ENCODE results near the gene DDX31. TPM values are rescaled to one million over a fixed set of nuclear protein-coding genes. Genes with fewer than 3 reads are reported as not detected.

The DDX31 gene
- total RNA-seq, 1 experiment from 2014 or later: 26.2 TPM

GRCh38 chr9:132710333-132710732 lies 40.5 kb upstream of the DDX31 start (continued):
- no peak for TF ChIP-seq NR3C1 (CRISPR knock-in tag; conservative IDR thresholded peaks at IDR 0.05; ENCODE audit: low read depth)
- no peak for TF ChIP-seq E2F5 (CRISPR knock-in tag; IDR thresholded peaks at IDR 0.05)
- TF ChIP-seq CDX4 (CRISPR knock-in tag; IDR thresholded peaks at IDR 0.05; ENCODE audit: borderline replicate concordance): no peak
- no peak for TF ChIP-seq RORB (CRISPR knock-in tag; IDR thresholded peaks at IDR 0.05)
- TF ChIP-seq CTCF (IDR thresholded peaks at IDR 0.05): no peak
- TF ChIP-seq GTF2I (CRISPR knock-in tag; conservative IDR thresholded peaks at IDR 0.05): no peak
- TF ChIP-seq FOXP1 (CRISPR knock-in tag; IDR thresholded peaks at IDR 0.05; ENCODE audit: borderline replicate concordance): no peak
- TF ChIP-seq ERG (CRISPR knock-in tag; IDR thresholded peaks at IDR 0.05): no peak
- TF ChIP-seq USF2 (CRISPR knock-in tag; IDR thresholded peaks at IDR 0.05): no peak
- TF ChIP-seq ZNF317 (CRISPR knock-in tag; IDR thresholded peaks at IDR 0.05; ENCODE audit: borderline replicate concordance, low read depth): no peak

- ATAC-seq (no peak), DNase-seq (ENCODE audit: low spot score) (no peak)
- H3K27ac Mint-ChIP-seq: no peak overlapping the region
- no peak overlapping the region for H3K4me3 Mint-ChIP-seq
- H3K36me3 Mint-ChIP-seq: no peaks in the 10 kb centered on the region
- ChIA-PET POLR2A (interaction anchor here (0.6 kb wide), 1 partner anchor 1237 kb away, joined by 3 read pairs; no protein-coding TSS in a partner anchor), CTCF (interaction anchor here (1.1 to 1.4 kb wide), 2 partner anchors 15 to 60 kb away, joined by 3 to 4 read pairs; no protein-coding TSS in a partner anchor)
- H3K4me1 Mint-ChIP-seq: no peaks in the 10 kb centered on the region
- H3K27me3 Mint-ChIP-seq (ENCODE audit: low read depth): peaks cover 12% of the 10 kb centered on the region
- TF ChIP-seq NFYB (CRISPR knock-in tag; conservative IDR thresholded peaks at IDR 0.05; ENCODE audit: low read depth) (no peak), ZNF671 (CRISPR knock-in tag; IDR thresholded peaks at IDR 0.05) (no peak), HMGXB4 (CRISPR knock-in tag; IDR thresholded peaks at IDR 0.05) (no peak), EMX1 (CRISPR knock-in tag; IDR thresholded peaks at IDR 0.05) (no peak), RORB (CRISPR knock-in tag; IDR thresholded peaks at IDR 0.05) (no peak), NR1H2 (CRISPR knock-in tag; IDR thresholded peaks at IDR 0.05) (no peak), TCF7 (CRISPR knock-in tag; IDR thresholded peaks at IDR 0.05; ENCODE audit: low read depth) (no peak), JUN (CRISPR knock-in tag; IDR thresholded peaks at IDR 0.05) (no peak), ZSCAN18 (CRISPR knock-in tag; IDR thresholded peaks at IDR 0.05) (no peak), ZNF512 (CRISPR knock-in tag; IDR thresholded peaks at IDR 0.05; ENCODE audit: borderline replicate concordance) (no peak), ZNF138 (CRISPR knock-in tag; conservative IDR thresholded peaks at IDR 0.05) (no peak), ZBTB43 (CRISPR knock-in tag; IDR thresholded peaks at IDR 0.05) (no peak)
- peaks cover 16% of the 10 kb centered on the region for H3K9me3 Mint-ChIP-seq
These were observed 39.1 kb upstream of the DDX31 start for GRCh38 chr9:132708769-132709430.

All from WTC11 (cell line).